Sigmoid colon (tissue), 4 donors: ENCODE results near the gene MAEL.

Source experiments
- EP300 ChIP-seq, 4 donors: sonication (generic); formaldehyde crosslinking; IDR thresholded peaks; one replicate each; pipeline ENCODE4 v1.6.1; 2017; ENCODE audit warnings: antibody characterized with exemption in 4 of 4
- POLR2AphosphoS5 ChIP-seq, 4 donors: sonication (generic); formaldehyde crosslinking; IDR thresholded peaks; one replicate each; pipeline ENCODE4 v1.6.1; 2017; ENCODE audit warnings: antibody characterized with exemption in 4 of 4
- TF ChIP-seq, protein P1 (sequence below), 4 experiments: fragments of 450-650 bp in 3 of 4; fragments of 200-600 bp in 1 of 4; IDR thresholded peaks; one replicate each; pipeline ENCODE4 v1.5.1; 2016 to 2019; ENCODE audit warnings: antibody characterized with exemption in 4 of 4, mild to moderate bottlenecking in 3 of 4, moderate library complexity in 2 of 4

DNA sequence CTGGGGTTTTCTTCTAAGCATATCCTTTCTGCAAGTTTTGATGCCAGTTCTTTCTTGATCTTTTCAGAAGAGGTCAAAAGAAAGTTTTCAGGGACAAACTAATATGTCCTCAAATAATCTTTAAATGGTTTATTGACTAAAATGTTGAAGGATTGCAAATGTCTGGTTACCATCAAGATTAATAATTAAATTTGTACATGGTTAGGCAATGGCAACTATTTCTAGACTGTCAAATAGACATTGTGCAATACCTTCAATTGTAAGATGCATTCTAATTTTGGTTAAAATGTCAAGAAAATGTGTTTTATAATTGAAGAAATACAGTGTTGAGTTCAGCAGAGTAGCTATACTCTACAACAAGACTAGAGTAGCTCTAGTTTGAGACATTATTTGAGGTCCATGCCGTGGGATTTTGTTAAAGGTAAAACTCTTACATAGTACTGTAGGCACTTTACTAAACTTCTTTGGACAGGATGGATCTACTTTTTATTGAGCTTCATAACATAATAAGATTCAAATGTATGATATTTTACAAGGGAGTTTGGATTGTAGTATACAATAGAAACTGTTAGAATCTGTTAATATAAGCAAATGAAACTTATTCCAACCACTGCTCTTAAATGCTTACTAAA, 22.6 kb downstream of the MAEL start:
- TF ChIP-seq, protein P1, sequence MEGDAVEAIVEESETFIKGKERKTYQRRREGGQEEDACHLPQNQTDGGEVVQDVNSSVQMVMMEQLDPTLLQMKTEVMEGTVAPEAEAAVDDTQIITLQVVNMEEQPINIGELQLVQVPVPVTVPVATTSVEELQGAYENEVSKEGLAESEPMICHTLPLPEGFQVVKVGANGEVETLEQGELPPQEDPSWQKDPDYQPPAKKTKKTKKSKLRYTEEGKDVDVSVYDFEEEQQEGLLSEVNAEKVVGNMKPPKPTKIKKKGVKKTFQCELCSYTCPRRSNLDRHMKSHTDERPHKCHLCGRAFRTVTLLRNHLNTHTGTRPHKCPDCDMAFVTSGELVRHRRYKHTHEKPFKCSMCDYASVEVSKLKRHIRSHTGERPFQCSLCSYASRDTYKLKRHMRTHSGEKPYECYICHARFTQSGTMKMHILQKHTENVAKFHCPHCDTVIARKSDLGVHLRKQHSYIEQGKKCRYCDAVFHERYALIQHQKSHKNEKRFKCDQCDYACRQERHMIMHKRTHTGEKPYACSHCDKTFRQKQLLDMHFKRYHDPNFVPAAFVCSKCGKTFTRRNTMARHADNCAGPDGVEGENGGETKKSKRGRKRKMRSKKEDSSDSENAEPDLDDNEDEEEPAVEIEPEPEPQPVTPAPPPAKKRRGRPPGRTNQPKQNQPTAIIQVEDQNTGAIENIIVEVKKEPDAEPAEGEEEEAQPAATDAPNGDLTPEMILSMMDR (IDR thresholded peaks at IDR 0.05), result no peak
- no peak for TF ChIP-seq EP300 (IDR thresholded peaks at IDR 0.05)
- TF ChIP-seq POLR2AphosphoS5 (IDR thresholded peaks at IDR 0.05), result no peak
